PC-3 (cell line): ENCODE results near the gene TIMP2.

Experiments
- EZH2 ChIP-seq: fragments of 300-600 bp; sonication (generic); IDR thresholded peaks from one replicate; pipeline ENCODE4 v1.6.1; 2017; ENCODE audit warnings: antibody characterized with exemption, mild to moderate bottlenecking, low read length; ENCODE audit not compliant: unreplicated experiment
- EZH2phosphoT487 ChIP-seq: fragments of 300-600 bp; sonication (generic); IDR thresholded peaks from 2 replicates; pipeline ENCODE4 v1.6.1; 2018; ENCODE audit warnings: mild to moderate bottlenecking, antibody characterized with exemption, low read length, borderline replicate concordance
- TF ChIP-seq, protein P1 (sequence below): fragments of 300-600 bp; sonication (generic); conservative IDR thresholded peaks from 2 replicates; pipeline ENCODE4 v1.5.1; 2017; ENCODE audit warnings: antibody characterized with exemption, low read depth, mild to moderate bottlenecking, low read length

DNA sequence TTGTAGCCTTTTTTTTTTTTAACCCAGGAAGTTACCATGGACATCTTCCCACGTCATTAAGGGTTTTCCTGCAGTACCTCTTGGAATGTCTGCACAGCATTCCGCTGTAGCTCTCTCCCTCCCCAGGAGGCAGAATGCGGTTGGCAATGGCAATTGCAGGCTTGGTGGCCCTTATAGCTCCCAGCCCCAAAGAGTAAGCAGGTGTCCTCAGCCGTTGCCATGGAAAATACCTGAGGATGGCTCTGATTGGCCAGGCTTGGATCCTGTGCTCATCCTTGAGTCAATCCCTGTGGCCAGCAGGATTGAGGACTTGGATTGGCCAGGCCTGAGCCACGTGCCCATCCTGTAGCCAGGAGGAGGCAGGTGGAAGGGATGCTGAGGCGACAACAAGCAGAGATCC, 15.5 kb upstream of the TIMP2 start:
- TF ChIP-seq, protein P1, sequence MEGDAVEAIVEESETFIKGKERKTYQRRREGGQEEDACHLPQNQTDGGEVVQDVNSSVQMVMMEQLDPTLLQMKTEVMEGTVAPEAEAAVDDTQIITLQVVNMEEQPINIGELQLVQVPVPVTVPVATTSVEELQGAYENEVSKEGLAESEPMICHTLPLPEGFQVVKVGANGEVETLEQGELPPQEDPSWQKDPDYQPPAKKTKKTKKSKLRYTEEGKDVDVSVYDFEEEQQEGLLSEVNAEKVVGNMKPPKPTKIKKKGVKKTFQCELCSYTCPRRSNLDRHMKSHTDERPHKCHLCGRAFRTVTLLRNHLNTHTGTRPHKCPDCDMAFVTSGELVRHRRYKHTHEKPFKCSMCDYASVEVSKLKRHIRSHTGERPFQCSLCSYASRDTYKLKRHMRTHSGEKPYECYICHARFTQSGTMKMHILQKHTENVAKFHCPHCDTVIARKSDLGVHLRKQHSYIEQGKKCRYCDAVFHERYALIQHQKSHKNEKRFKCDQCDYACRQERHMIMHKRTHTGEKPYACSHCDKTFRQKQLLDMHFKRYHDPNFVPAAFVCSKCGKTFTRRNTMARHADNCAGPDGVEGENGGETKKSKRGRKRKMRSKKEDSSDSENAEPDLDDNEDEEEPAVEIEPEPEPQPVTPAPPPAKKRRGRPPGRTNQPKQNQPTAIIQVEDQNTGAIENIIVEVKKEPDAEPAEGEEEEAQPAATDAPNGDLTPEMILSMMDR: no peak
- TF ChIP-seq EZH2phosphoT487: no peak
- TF ChIP-seq EZH2: no peak
